Renal cortical epithelial cell (primary cell): ENCODE measurements around the gene APBB2. TPM values are rescaled to one million over a fixed set of nuclear protein-coding genes. Genes with fewer than 3 reads are reported as not detected.
"Not testable (repeated sequence)": the region's sequence is repeated elsewhere in the genome, so short reads cannot be mapped to it uniquely, and the experiment has no call there.

Source experiments
- DNase-seq: peaks from one replicate; pipeline ENCODE4 v3.0.0-alpha.2; 2011; ENCODE audit warnings: low read depth
- total RNA-seq: library from RNA; depleted of rRNA; stranded (reverse); fragments of >200 nt; gene quantifications from 2 replicates; pipeline ENCODE4 v1.2.3, GENCODE V29; 2014

Gene APBB2
- total RNA-seq, 1 donor from 2014 or later = 144 TPM

DNA sequence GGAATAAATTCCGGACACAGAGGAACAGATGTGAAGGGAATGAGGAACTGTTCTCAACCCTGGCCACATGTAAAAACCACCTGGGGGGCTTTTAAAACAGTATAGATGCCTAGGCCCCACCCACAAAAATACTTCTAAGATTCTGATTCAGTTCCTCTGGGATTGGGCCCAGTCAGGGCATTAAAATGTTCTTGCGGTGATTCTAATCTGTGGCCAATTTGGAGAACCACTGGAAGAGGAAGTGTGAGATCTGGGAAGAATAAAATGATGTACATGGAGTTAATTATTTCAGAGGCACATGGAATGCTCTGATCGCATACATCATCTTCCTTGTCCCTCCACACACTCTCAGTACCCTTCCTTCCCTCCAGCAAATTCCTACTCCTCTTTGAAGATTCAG lies 192.2 kb downstream of the APBB2 start:
- DNase-seq = no peak

DNA sequence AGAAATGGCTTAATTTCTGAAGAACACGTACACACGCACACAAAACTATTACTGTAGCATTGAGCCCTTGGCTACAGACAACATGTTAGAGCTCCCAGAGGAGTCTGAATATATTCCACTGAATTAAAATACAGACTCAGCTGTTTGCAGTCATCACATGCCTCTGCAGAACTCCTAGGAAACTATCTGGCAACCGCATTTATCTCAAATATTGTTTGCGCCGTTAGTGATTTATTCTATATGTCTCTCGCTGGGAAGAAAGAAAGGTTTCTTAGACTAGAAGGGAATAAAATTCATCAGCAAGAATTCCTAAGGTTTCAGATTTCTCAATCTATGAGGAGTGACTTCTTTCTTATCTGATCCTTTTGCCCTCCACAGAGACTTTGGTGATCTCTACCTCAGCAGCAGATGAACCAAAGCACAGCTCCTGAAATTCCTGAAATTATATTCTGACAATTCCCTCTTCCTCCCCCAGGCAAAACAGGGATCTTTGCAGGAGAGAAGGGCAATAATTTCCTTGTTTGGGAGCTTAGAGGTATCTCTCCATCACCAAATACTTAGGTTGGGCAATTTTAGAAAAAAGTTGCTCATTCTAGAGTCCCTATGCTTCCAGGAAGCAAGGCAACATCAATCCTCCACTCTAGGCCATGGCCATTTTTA lies 199.2 kb downstream of the APBB2 start:
- DNase-seq = no peak

DNA sequence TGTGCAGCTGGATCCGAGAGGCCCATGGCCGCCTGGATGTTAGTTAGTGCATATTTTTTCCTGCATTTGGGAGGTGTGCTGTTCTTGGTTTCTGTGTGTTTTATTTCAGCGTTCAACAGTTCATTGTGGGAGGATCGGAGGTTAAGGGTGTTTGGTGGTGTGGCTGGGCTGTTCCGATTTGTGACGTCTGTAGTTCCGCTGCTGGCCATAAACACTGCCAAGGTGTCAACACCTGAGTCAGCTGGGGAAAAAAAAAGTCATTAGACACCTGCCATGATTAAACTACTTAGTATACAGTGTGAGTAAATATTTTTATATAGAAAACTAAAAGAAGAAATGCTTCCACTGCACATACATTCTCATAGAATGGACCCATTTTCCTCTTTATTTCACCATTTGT lies 200.2 kb downstream of the APBB2 start:
- no peak for DNase-seq

GRCh38 chr4:41013746-41014145 lies 200.6 kb downstream of the APBB2 start:
- DNase-seq = no peak

GRCh38 chr4:41012911-41013310 lies 201.4 kb downstream of the APBB2 start:
- DNase-seq = no peak

GRCh38 chr4:41012293-41012692 lies 202.0 kb downstream of the APBB2 start:
- DNase-seq = no peak

- DNase-seq = peak; percentile 61
Measured at GRCh38 chr4:41009411-41009810, 204.9 kb downstream of the APBB2 start.

GRCh38 chr4:41006141-41006540 lies 208.2 kb downstream of the APBB2 start:
- no peak for DNase-seq

DNA sequence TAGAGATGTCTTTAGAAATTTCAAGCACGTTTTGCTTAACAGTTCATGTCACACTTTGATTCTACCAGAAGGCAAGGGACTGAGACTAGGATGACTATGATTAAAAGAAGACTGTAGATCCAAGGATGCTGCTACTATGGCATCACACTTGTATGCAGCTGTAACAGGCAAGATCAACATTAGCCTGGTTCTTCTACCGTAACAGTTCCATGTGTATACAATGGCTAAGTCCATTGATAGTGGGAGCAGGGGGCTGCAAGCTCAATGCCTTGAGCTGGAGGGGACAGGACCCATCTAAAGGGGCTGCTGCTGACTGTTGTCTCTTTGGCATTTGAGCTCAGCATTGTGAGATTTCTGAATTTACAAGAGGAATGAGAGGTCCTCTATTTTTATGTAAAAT lies 212.0 kb downstream of the APBB2 start:
- no peak for DNase-seq

DNA sequence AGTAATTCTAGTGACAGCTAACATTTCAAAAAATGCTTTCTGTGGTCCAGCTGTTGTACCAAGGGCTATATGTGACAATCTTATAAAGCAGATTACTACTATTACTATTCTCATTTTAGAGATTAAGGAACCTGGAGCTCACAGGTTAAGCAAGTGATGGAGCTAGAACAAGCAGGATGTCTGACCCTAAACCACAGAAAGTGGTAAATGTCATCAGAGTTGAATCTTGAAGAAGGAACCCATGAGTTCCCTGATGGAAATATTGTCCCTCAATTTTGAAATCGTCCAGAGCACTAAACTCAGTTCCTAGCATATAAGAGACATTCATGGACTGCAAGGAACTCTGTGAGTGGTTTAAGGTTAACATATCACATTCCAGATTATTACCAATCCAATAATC lies 214.0 kb downstream of the APBB2 start:
- no peak for DNase-seq

GRCh38 chr4:40998675-40999358 lies 215.5 kb downstream of the APBB2 start:
- DNase-seq = peak; percentile 63

- peak; percentile 46 for DNase-seq
Measured at GRCh38 chr4:40995850-40996249, 218.5 kb downstream of the APBB2 start.

GRCh38 chr4:40994321-40994720 lies 220.0 kb downstream of the APBB2 start:
- DNase-seq = peak; percentile 16

DNA sequence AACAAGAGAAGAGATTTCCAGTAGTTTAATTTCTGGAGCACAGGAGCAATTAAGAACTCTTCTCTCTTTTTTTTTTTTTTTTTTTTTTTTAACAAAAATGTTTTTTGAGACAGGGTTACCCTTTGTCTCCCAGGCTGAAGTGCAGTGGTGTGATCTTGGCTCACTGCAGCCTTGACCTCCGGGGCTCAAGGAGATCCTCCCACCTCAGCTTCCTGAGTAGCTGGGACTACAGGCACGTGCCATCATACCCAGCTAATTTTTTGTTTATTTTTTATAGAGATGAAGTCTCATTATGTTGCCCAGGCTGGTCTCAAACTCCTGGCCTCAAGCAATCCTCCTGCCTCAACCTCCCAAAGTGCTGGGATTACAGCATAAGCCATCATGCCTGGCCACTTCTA lies 221.0 kb downstream of the APBB2 start:
- not testable (repeated sequence) for DNase-seq

GRCh38 chr4:40992472-40993295 lies 221.7 kb downstream of the APBB2 start:
- DNase-seq = peak; percentile 82

- no peak for DNase-seq
Measured at GRCh38 chr4:40991908-40992307, 222.4 kb downstream of the APBB2 start.

GRCh38 chr4:40990899-40991265 lies 223.5 kb downstream of the APBB2 start:
- peak; percentile 72 for DNase-seq

DNA sequence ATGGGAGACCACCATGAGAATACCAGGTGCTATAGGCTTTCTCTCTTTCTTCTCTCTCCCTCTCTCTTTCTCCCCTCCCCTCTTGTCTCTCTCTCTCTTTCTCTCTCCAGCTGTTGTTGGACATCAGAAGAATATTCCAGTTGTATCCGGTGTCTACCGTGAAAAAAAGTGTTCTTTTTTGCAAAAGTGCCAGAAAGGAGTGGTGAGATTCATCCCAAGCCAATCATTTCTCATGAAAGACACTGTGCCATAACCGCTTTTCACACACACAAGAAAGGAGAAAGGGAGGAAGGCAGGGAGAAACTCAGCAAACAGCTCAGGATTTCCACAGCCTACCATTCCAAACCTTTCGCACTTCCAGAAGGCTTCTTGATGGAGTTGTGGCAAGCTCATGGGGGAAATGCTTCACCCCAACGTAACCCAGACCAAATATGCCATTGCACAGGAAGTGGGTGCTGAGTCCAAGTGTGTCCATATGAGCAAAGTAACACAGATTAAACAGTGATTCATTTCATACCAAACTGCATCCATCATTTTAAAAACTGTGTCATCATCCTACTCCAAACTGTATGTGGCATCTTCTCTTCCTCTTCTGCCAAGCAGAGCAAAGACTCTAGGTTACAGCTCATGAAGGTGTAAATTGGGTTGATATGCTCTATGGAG lies 224.0 kb downstream of the APBB2 start:
- peak; percentile 90 for DNase-seq

GRCh38 chr4:40987151-40987550 lies 227.2 kb downstream of the APBB2 start:
- DNase-seq = no peak

DNA sequence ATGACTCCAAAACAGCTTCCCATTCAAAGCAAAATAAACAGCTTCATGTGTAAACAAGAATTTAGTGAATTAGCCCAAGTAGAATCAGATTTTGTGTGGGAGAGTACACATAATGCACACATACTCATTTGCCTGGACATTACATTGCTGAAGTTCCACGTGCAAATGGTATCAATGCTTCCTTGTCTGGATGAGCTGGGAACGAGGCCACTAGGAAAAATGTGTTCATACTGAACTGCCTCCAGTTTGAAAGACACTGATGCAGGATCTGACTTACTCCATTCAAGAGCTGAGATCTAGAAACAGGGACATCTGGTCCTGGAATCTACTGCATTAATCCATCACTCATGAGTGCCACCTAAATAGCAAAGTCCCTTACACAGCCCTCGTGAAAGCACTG lies 228.0 kb downstream of the APBB2 start:
- no peak for DNase-seq

- DNase-seq = peak; percentile 75
Measured at GRCh38 chr4:40984051-40984450, 230.3 kb downstream of the APBB2 start.

DNA sequence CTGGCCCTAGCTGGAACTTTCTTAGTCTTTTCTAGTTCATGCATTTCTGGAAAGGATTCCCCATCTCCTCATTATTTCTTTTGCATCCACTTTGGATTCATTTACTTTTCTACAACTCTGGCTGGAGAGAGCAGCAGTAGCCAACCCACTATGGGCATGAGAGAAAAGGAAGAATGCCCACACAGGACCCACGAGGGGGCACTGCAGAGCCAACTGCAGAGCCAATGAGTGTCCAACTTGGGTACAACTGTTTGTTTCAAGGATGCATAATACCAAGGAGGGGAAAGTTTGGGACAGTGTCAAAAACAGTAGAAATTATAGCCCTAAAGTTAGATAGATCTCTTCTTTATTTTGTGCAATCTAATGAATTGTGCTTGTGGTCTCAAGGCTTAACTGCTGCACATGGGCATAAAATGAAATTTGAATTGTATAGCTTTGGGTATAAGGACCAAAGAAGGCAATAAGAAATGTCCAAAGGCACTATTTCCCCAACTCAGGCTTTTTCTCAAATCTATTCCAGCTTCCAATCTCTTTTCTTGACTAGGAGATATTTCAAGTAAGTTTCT lies 233.9 kb downstream of the APBB2 start:
- peak; percentile 16 for DNase-seq
